ENCODE data around the gene AGPAT4.

- TF ChIP-seq CTCF (conservative IDR thresholded peaks at IDR 0.05) (no peak), EZH2 (IDR thresholded peaks at IDR 0.05; ENCODE audit: low read depth) (no peak)
Observed at GRCh38 chr6:161228096-161228495, 45.8 kb downstream of the AGPAT4 start.
